Measurements from ENCODE around the gene CEACAM6. TPM values are rescaled to one million over a fixed set of nuclear protein-coding genes. Genes with fewer than 3 reads are reported as not detected.

CEACAM6 gene
- total RNA-seq, 4 donors from 2014 or later: not detected

GRCh38 chr19:41748012-41748411 is 7.3 kb upstream of the CEACAM6 start:
- TF ChIP-seq CTCF (IDR thresholded peaks at IDR 0.05; ENCODE audit: low read depth): no peak

DNA sequence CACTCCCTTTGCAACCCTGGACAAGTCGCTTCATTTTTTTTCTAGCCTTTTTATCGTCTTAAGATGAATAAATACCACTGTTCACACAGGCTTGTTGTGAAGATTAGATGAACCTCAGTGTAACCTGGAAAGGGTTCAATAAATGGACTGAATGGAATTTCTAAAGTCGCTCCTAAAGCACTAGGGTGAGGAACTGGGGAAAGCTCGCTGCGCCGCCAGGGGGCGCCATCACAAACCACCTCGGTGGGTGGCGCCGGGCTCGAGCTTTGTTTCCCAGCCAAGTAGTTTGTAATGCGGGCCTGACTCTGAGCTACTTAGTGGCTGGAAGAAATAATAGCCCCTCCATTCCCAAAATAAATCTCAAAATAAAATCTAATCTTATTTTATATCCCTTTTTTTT is 2.2 kb upstream of the CEACAM6 start:
- no peak for TF ChIP-seq CTCF (IDR thresholded peaks at IDR 0.05; ENCODE audit: low read depth)

DNA sequence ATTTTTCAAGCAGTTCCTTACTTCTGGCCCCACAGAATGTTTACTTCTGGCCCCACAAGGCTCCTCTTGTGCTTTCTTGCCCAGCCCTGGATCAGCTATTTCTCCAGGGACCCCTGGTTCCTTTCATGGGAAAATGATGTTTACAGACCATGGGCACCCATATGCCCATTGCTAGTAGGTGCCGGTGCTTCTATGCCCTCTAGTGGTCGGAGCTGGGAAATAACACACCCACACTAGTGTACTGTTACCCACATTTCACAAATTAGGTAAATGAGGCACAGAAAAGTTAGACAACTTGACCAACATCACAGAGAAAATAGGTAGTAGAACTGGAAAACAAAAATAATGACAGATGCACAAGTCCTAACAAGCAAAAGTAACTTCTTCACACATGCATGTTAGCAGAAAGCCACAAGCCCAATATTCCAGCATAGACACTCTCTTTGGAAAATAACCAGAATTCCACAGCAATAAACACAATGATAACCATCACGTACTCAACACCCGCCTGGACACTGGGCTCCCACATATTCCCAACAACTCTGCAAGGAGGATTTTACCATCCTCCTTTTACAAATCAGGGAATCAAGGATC is 1.3 kb upstream of the CEACAM6 start:
- no peak for TF ChIP-seq CTCF (IDR thresholded peaks at IDR 0.05; ENCODE audit: low read depth)

GRCh38 chr19:41758846-41759245 is 3.5 kb downstream of the CEACAM6 start:
- no peak for TF ChIP-seq CTCF (IDR thresholded peaks at IDR 0.05; ENCODE audit: low read depth)

GRCh38 chr19:41767115-41767514 is 11.8 kb downstream of the CEACAM6 start:
- no peak for TF ChIP-seq CTCF (IDR thresholded peaks at IDR 0.05; ENCODE audit: low read depth)

DNA sequence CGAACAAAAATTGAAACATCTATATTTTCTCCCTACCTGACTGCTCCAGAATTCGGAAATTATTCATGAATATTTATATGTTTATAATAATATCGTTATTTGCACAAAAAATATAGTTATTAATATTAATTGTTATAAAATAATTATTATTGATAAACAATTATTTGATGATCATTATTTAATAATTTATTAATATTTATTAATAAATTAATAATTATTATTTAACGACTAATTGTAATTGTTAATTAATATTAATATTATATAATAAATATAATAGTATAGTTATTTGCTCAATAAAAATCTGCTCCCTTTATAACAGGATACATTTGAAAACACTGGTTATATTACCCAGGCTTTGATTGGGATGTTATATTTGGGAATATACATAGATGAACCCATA is 14.3 kb downstream of the CEACAM6 start:
- no peak for TF ChIP-seq CTCF (IDR thresholded peaks at IDR 0.05; ENCODE audit: low read depth)

DNA sequence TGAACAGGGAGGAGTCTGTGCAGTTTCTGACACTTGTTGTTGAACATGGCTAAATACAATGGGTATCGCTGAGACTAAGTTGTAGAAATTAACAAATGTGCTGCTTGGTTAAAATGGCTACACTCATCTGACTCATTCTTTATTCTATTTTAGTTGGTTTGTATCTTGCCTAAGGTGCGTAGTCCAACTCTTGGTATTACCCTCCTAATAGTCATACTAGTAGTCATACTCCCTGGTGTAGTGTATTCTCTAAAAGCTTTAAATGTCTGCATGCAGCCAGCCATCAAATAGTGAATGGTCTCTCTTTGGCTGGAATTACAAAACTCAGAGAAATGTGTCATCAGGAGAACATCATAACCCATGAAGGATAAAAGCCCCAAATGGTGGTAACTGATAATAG is 16.1 kb downstream of the CEACAM6 start:
- TF ChIP-seq CTCF (IDR thresholded peaks at IDR 0.05; ENCODE audit: low read depth): no peak
